HCT116 (cell line): Measurements from ENCODE around the gene CFAP97D1. TPM values are rescaled to one million over a fixed set of nuclear protein-coding genes. Genes with fewer than 3 reads are reported as not detected.

Source experiments
- ATAC-seq: fragments of 200-7000 bp; cut with Tn5 transposase; 2 replicates; pipeline ENCODE4 v1.9.1; 2020; ENCODE audit warnings: mild to moderate bottlenecking, moderate library complexity
- BruUV-seq: library from RNA; stranded (reverse); fragments of 400-500 nt; replicated peaks from 2 replicates; lab custom pipeline; 2021; lab: Mats Ljungman, UMichigan
- CTCF ChIA-PET: fragments of 300-600 bp; sonication (Branson Sonifier 250); formaldehyde crosslinking; loops from one replicate; lab custom pipeline; 2021; ENCODE audit warnings: antibody characterized with exemption; lab: Charles Lee
- POLR2A ChIA-PET: fragments of 300-600, 350-600 bp; sonication (Branson Sonifier 250); formaldehyde crosslinking; loops from one replicate; lab custom pipeline; 2021; ENCODE audit warnings: antibody characterized with exemption; lab: Charles Lee
- RAD21 ChIA-PET, 2 experiments: fragments of 300-600 bp; sonication (Branson Sonifier 250); formaldehyde crosslinking; loops; one replicate each; lab custom pipeline; 2023; ENCODE audit warnings: low total read pairs in 2 of 2; ENCODE audit not compliant: uncharacterized antibody in 2 of 2, unreplicated experiment in 2 of 2, low non-redundant PET in 1 of 2; lab: Charles Lee
- DNase-seq: peaks from one replicate; pipeline ENCODE4 v3.0.0-alpha.2; 2010; ENCODE audit warnings: low read depth, low spot score
- H2AFZ ChIP-seq: fragments of 200-600 bp; shearing (Covaris generic), sonication (generic); 2 replicates; pipeline ENCODE4 v1.6.1; 2017; ENCODE audit warnings: low read depth, mixed run types, mixed read lengths, antibody characterized with exemption, low read length; ENCODE audit not compliant: poor library complexity, severe bottlenecking
- H3K27ac ChIP-seq: 2 replicates; pipeline ENCODE4 v1.5.1; 2012; ENCODE audit warnings: low read depth, low read length
- H3K27me3 ChIP-seq: fragments of 200-600 bp; sonication (generic); 2 replicates; pipeline ENCODE4 v1.6.1; 2016; ENCODE audit warnings: mixed run types, low read length, mixed read lengths; ENCODE audit not compliant: insufficient read depth
- H3K36me3 ChIP-seq, 2 experiments: fragments of 200-500 bp in 1 of 2; fragments of 200-600 bp in 1 of 2; sonication (Bioruptor generic) in 1 of 2; sonication (generic) in 1 of 2; 2 replicates each; pipeline versions ENCODE4 v1.5.1 to v1.6.1; 2014 to 2016; ENCODE audit warnings: low read length in 2 of 2, inconsistent platforms in 1 of 2, mixed read lengths in 1 of 2, mixed run types in 1 of 2; ENCODE audit not compliant: insufficient read depth in 2 of 2, control insufficient read depth in 1 of 2
- H3K4me1 ChIP-seq, 2 experiments: fragments of 200-600 bp in 1 of 2; sonication (generic) in 1 of 2; 2 replicates each; pipeline versions ENCODE4 v1.5.1 to v1.6.1; 2012 to 2017; ENCODE audit warnings: low read length in 2 of 2, inconsistent platforms in 1 of 2, mild to moderate bottlenecking in 1 of 2, mixed read lengths in 1 of 2, mixed run types in 1 of 2, moderate library complexity in 1 of 2; ENCODE audit not compliant: insufficient read depth in 2 of 2, control insufficient read depth in 1 of 2
- H3K4me2 ChIP-seq: fragments of 200-600 bp; sonication (generic); 2 replicates; pipeline ENCODE4 v1.6.1; 2017; ENCODE audit warnings: mixed run types, low read length, mixed read lengths
- H3K4me3 ChIP-seq, 2 experiments: fragments of 200-600 bp in 1 of 2; sonication (generic) in 1 of 2; replicated peaks in 1 of 2; 2 replicates each; pipeline ENCODE4 v1.5.1; 2011 to 2016; ENCODE audit warnings: low read length in 2 of 2, control low read depth in 1 of 2, low read depth in 1 of 2, mild to moderate bottlenecking in 1 of 2, mixed read lengths in 1 of 2, mixed run types in 1 of 2
- H3K79me2 ChIP-seq: fragments of 200-600 bp; sonication (generic); 2 replicates; pipeline ENCODE4 v1.6.1; 2017; ENCODE audit warnings: mild to moderate bottlenecking, mixed run types, low read length, moderate library complexity, mixed read lengths; ENCODE audit not compliant: insufficient read depth
- H3K9ac ChIP-seq: fragments of 200-600 bp; sonication (generic); 2 replicates; pipeline ENCODE4 v1.6.1; 2016; ENCODE audit warnings: low read length, mixed read lengths
- H3K9me2 ChIP-seq: fragments of 200-600 bp; sonication (generic), shearing (Covaris generic); 2 replicates; pipeline ENCODE4 v1.6.1; 2017; ENCODE audit warnings: mixed run types, mild to moderate bottlenecking, moderate library complexity; ENCODE audit not compliant: insufficient read depth
- H3K9me3 ChIP-seq, 2 experiments: fragments of 200-500 bp in 1 of 2; fragments of 200-600 bp in 1 of 2; sonication (Bioruptor generic) in 1 of 2; sonication (generic) in 1 of 2; 2 replicates each; pipeline ENCODE4 v1.6.1; 2014 to 2017; ENCODE audit warnings: low read length in 2 of 2, mixed read lengths in 2 of 2, inconsistent platforms in 1 of 2, low read depth in 1 of 2, mild to moderate bottlenecking in 1 of 2, mixed run types in 1 of 2, moderate library complexity in 1 of 2; ENCODE audit not compliant: control insufficient read depth in 1 of 2, insufficient read depth in 1 of 2
- H4K20me1 ChIP-seq: fragments of 200-600 bp; sonication (generic), shearing (Covaris generic); 2 replicates; pipeline ENCODE4 v1.6.1; 2017; ENCODE audit warnings: mixed run types, mild to moderate bottlenecking, moderate library complexity; ENCODE audit not compliant: insufficient read depth
- ATF3 ChIP-seq: IDR thresholded peaks from 2 replicates; pipeline ENCODE4 v1.6.1; 2012
- CBX3 ChIP-seq: IDR thresholded peaks from 2 replicates; pipeline ENCODE4 v1.6.1; 2012; ENCODE audit warnings: low read depth
- CEBPB ChIP-seq: IDR thresholded peaks from 2 replicates; pipeline ENCODE4 v1.6.1; 2012; ENCODE audit warnings: low read depth
- ELF1 ChIP-seq: IDR thresholded peaks from 2 replicates; pipeline ENCODE4 v1.6.1; 2012; ENCODE audit warnings: low read depth, borderline replicate concordance
- FOSL1 ChIP-seq: IDR thresholded peaks from 2 replicates; pipeline ENCODE4 v1.6.1; 2012; ENCODE audit warnings: low read depth
- MAX ChIP-seq: IDR thresholded peaks from 2 replicates; pipeline ENCODE4 v1.6.1; 2012
- POLR2AphosphoS5 ChIP-seq: IDR thresholded peaks from 2 replicates; pipeline ENCODE4 v1.6.1; 2011; ENCODE audit warnings: mild to moderate bottlenecking, low read depth, low read length, moderate library complexity
- RAD21 ChIP-seq: IDR thresholded peaks from 2 replicates; pipeline ENCODE4 v1.6.1; 2012; ENCODE audit warnings: low read depth, mild to moderate bottlenecking
- REST ChIP-seq: IDR thresholded peaks from 2 replicates; pipeline ENCODE4 v1.6.1; 2012; ENCODE audit warnings: low read depth
- SIN3A ChIP-seq: IDR thresholded peaks from 2 replicates; pipeline ENCODE4 v1.6.1; 2012; ENCODE audit warnings: low read depth
- SRF ChIP-seq: IDR thresholded peaks from 2 replicates; pipeline ENCODE4 v1.6.1; 2012; ENCODE audit warnings: low read depth
- ZBTB33 ChIP-seq: IDR thresholded peaks from 2 replicates; pipeline ENCODE4 v1.6.1; 2011; ENCODE audit warnings: mild to moderate bottlenecking, low read length, moderate library complexity; ENCODE audit not compliant: insufficient replicate concordance; ENCODE audit errors: extremely low read depth
- ZNF274 ChIP-seq: fragments of 200-500 bp; sonication (Bioruptor generic); IDR thresholded peaks from 2 replicates; pipeline ENCODE4 v1.6.1; 2014; ENCODE audit warnings: mild to moderate bottlenecking, low read depth, low read length, inconsistent platforms
- intact Hi-C: fragments of 100-400 bp; cut with micrococcal nuclease; formaldehyde crosslinking; loops from 2 replicates; pipeline ENCODE4 v1.10.0; 2022
- total RNA-seq: library from RNA; stranded (reverse); gene quantifications from one replicate; pipeline ENCODE4 v1.2.1, GENCODE V29; 2021; ENCODE audit not compliant: unreplicated experiment

The CFAP97D1 gene
- total RNA-seq, 1 experiment from 2014 or later = 0.15 TPM

- H3K4me1 ChIP-seq = peaks cover 0 to 16% of the 10 kb centered on the region in 2 experiments; a peak in 2 of 4 replicates
- ChIA-PET POLR2A (no interaction called here), RAD21 (interaction anchor here (0.6 to 2.8 kb wide), 3 partner anchors 64 to 180 kb away, joined by 3 to 15 read pairs (median 11); no protein-coding TSS in a partner anchor), CTCF (interaction anchor here (7.6 kb wide), 1 partner anchor 62 kb away, joined by 158 read pairs; no protein-coding TSS in a partner anchor)
- no peak for ATAC-seq
- no peak overlapping the region for H3K4me2 ChIP-seq
- BruUV-seq = no TSS peak
- no peaks in the 10 kb centered on the region for H3K9me2 ChIP-seq
- no peaks in the 10 kb centered on the region for H3K79me2 ChIP-seq
- no peaks in the 10 kb centered on the region for H3K9me3 ChIP-seq
- no peaks in the 10 kb centered on the region for H4K20me1 ChIP-seq
- no peak overlapping the region for H3K4me3 ChIP-seq
- no peaks in the 10 kb centered on the region for H3K27me3 ChIP-seq
- H2AFZ ChIP-seq = no peak overlapping the region
- no peaks in the 10 kb centered on the region for H3K36me3 ChIP-seq
- no peak overlapping the region for H3K9ac ChIP-seq
- intact Hi-C loops = no loop called here
- TF ChIP-seq RAD21 (no peak), ATF3 (no peak), FOSL1 (no peak), SRF (no peak), POLR2AphosphoS5 (no peak), ZNF274 (no peak), ELF1 (no peak), SIN3A (no peak), REST (no peak), MAX (no peak), CBX3 (no peak), CEBPB (no peak), ZBTB33 (no peak)
- TF ChIP-seq, all 23 proteins: peak for 0
- no peak overlapping the region for H3K27ac ChIP-seq
- no peak for DNase-seq
Observed at GRCh38 chr17:43758086-43758485, 22.1 kb upstream of the CFAP97D1 start.
